ENCODE results near the gene ZMYM5.

DNA sequence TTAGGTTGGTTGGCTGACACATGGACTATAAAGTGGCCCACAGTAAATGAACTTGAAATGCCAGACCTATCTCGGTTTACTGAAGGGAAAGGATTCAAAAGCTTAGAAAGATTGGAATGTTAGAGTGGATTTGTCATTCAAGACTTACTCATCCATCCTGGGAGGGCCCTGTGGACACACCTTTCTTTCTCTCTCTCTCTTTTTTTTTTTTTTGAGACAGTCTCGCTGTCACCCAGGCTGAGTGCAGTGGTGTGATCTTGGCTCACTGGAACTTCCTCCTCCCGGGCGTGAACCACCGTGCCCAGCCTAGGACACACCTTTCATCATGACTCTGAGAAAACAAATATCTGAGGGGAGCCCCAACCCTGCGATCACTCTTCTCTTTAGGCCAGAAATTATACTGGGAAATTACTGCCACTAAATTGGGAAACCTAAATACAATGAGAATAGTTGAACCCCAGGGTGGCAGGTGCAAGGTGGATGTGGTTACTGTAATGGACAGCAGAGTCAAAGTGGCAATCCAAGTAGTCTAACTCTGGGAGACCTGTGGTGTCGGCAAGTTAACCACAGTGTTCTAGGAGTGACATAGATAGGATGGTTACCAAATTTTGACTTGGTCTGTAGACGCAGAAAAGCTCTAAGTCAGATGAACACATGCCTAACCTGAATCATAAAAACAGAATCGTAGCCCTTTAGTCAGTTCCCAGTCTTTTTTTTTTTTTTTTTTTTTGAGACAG, 47.1 kb upstream of the ZMYM5 start:
- TF ChIP-seq EZH2 (IDR thresholded peaks at IDR 0.05; ENCODE audit: low read length, unreplicated experiment), result no peak
- TF ChIP-seq, protein P1, sequence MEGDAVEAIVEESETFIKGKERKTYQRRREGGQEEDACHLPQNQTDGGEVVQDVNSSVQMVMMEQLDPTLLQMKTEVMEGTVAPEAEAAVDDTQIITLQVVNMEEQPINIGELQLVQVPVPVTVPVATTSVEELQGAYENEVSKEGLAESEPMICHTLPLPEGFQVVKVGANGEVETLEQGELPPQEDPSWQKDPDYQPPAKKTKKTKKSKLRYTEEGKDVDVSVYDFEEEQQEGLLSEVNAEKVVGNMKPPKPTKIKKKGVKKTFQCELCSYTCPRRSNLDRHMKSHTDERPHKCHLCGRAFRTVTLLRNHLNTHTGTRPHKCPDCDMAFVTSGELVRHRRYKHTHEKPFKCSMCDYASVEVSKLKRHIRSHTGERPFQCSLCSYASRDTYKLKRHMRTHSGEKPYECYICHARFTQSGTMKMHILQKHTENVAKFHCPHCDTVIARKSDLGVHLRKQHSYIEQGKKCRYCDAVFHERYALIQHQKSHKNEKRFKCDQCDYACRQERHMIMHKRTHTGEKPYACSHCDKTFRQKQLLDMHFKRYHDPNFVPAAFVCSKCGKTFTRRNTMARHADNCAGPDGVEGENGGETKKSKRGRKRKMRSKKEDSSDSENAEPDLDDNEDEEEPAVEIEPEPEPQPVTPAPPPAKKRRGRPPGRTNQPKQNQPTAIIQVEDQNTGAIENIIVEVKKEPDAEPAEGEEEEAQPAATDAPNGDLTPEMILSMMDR (conservative IDR thresholded peaks at IDR 0.05; ENCODE audit: low read depth, low read length), result no peak
